ENCODE data around the gene PACRGL. TPM values are rescaled to one million over a fixed set of nuclear protein-coding genes. Genes with fewer than 3 reads are reported as not detected.

The PACRGL gene
- total and polyA plus RNA-seq, 9 of the 15 experiments (the other 6 are each of a cell fraction or from before 2014, with no cell fraction given), result 6.6 to 55.0 (median 27.5) TPM

DNA sequence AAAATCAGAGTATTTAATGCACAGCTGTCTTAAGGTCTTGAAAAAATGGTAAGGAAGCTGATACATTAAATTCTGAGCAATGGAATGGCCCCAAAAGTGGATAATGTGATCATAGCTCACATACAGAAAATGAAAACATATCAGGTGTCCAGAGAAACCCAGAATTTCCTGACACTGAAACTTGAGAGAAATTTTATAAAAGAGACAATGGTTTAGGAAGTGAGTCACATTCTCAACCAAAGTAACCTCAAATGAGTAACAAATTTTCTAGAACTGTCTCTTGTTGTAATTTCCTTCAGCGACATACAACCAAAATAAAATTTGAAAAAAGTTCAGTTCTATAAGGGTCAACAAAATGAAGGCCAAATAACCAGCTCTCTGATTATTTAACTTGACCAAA is 37.4 kb upstream of the PACRGL start:
- Histone ChIP-seq H3K27ac (ENCODE audit: extremely low read depth, low read depth, low read length) (no peak overlapping the region), H3K27me3 (ENCODE audit: control insufficient read depth in 2 of 2, insufficient read depth in 2 of 2, low read length in 2 of 2) (no peaks in the 10 kb centered on the region), H3K4me1 (replicated peaks in 1 of 2; ENCODE audit: control insufficient read depth in 2 of 2, insufficient read depth in 2 of 2, low read length in 2 of 2) (no peaks in the 10 kb centered on the region), H3K9me1 (ENCODE audit: control insufficient read depth, insufficient read depth, low read length) (no peaks in the 10 kb centered on the region), H2AFZ (ENCODE audit: low read depth, low read length) (no peak overlapping the region), H3K36me3 (ENCODE audit: control insufficient read depth, insufficient read depth, low read length) (no peaks in the 10 kb centered on the region), H3K4me3 (no peak overlapping the region), H3K9me3 (replicated peaks; ENCODE audit: control insufficient read depth, insufficient read depth, low read depth, low read length) (no peaks in the 10 kb centered on the region), H3K9ac (ENCODE audit: insufficient read depth in 1 of 2, low read depth in 2 of 2, low read length in 2 of 2) (no peak overlapping the region), H4K20me1 (replicated peaks; ENCODE audit: control insufficient read depth, insufficient read depth, low read length) (no peaks in the 10 kb centered on the region), H3K4me2 (ENCODE audit: insufficient read depth, low read length) (no peak overlapping the region), H3K79me2 (ENCODE audit: control insufficient read depth, insufficient read depth, low read length) (no peaks in the 10 kb centered on the region)
- WGBS (ENCODE audit: insufficient coverage, low coverage, missing lambda C conversion rate), result 0% methylated on average over 1 of the region's 1 CpG
- intact Hi-C loops (cut with micrococcal nuclease), result no loop called here
- no TSS peak for BruUV-seq (replicated peaks)
- no peak for DNase-seq (ENCODE audit: extremely low read depth in 1 of 4, low spot score in 3 of 4)
- CTCF ChIA-PET (ENCODE audit: low intra/inter-chr PET ratio), result no interaction called here
- no peak for FAIRE-seq
- ATAC-seq, result no peak
- POLR2A ChIA-PET, result interaction anchor here (0.9 kb wide), 1 partner anchor 61 kb away, joined by 3 read pairs; no protein-coding TSS in a partner anchor
- in situ Hi-C loops (cut with MboI), result no loop called here
- TF ChIP-seq, protein P1, sequence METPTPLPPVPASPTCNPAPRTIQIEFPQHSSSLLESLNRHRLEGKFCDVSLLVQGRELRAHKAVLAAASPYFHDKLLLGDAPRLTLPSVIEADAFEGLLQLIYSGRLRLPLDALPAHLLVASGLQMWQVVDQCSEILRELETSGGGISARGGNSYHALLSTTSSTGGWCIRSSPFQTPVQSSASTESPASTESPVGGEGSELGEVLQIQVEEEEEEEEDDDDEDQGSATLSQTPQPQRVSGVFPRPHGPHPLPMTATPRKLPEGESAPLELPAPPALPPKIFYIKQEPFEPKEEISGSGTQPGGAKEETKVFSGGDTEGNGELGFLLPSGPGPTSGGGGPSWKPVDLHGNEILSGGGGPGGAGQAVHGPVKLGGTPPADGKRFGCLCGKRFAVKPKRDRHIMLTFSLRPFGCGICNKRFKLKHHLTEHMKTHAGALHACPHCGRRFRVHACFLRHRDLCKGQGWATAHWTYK (CRISPR knock-in tag; IDR thresholded peaks at IDR 0.05), result no peak
- TF ChIP-seq ZSCAN29 (IDR thresholded peaks at IDR 0.05) (no peak), NR2C1 (IDR thresholded peaks at IDR 0.05) (no peak), NR2C1 (tag; IDR thresholded peaks at IDR 0.05) (no peak), ZNF134 (CRISPR knock-in tag; conservative IDR thresholded peaks at IDR 0.05) (no peak), XRCC3 (IDR thresholded peaks at IDR 0.05) (no peak), SNIP1 (IDR thresholded peaks at IDR 0.05; ENCODE audit: low read depth) (no peak), ZNF124 (CRISPR knock-in tag; IDR thresholded peaks at IDR 0.05) (no peak), FOXA1 (IDR thresholded peaks at IDR 0.05; ENCODE audit: borderline replicate concordance) (no peak), ETS2 (tag; IDR thresholded peaks at IDR 0.05; ENCODE audit: borderline replicate concordance, poor library complexity, severe bottlenecking) (no peak), CBFA2T2 (conservative IDR thresholded peaks at IDR 0.05) (no peak), EWSR1 (IDR thresholded peaks at IDR 0.05; ENCODE audit: borderline replicate concordance, low read depth, partially characterized antibody) (no peak), MAZ (CRISPR knock-in tag; conservative IDR thresholded peaks at IDR 0.05 in 1 of 2, IDR thresholded peaks at IDR 0.05 in 1 of 2) (no peak), BMI1 (IDR thresholded peaks at IDR 0.05; ENCODE audit: low read length) (no peak)
- TF ChIP-seq, protein P2, sequence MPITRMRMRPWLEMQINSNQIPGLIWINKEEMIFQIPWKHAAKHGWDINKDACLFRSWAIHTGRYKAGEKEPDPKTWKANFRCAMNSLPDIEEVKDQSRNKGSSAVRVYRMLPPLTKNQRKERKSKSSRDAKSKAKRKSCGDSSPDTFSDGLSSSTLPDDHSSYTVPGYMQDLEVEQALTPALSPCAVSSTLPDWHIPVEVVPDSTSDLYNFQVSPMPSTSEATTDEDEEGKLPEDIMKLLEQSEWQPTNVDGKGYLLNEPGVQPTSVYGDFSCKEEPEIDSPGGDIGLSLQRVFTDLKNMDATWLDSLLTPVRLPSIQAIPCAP (CRISPR knock-in tag; IDR thresholded peaks at IDR 0.05; ENCODE audit: borderline replicate concordance), result no peak
- TF ChIP-seq, protein P3, sequence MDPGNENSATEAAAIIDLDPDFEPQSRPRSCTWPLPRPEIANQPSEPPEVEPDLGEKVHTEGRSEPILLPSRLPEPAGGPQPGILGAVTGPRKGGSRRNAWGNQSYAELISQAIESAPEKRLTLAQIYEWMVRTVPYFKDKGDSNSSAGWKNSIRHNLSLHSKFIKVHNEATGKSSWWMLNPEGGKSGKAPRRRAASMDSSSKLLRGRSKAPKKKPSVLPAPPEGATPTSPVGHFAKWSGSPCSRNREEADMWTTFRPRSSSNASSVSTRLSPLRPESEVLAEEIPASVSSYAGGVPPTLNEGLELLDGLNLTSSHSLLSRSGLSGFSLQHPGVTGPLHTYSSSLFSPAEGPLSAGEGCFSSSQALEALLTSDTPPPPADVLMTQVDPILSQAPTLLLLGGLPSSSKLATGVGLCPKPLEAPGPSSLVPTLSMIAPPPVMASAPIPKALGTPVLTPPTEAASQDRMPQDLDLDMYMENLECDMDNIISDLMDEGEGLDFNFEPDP (CRISPR knock-in tag; IDR thresholded peaks at IDR 0.05), result no peak
